Pancreas (tissue), 10 donors: ENCODE results near the gene KCNMA1. TPM values are rescaled to one million over a fixed set of nuclear protein-coding genes. Genes with fewer than 3 reads are reported as not detected.

Experiments used
- ATAC-seq, 4 donors: fragments of 200-7000 bp; cut with Tn5 transposase; one replicate each; pipeline versions ENCODE4 v1.8.0 to v1.9.1; 2020; ENCODE audit warnings: mild to moderate bottlenecking in 4 of 4, moderate library complexity in 4 of 4
- DNase-seq, 6 donors: peaks; one replicate each; pipeline ENCODE4 v3.0.0-alpha.2; 2020
- FAIRE-seq: peaks from 2 replicates; lab custom pipeline; 2012; peaks lifted over from hg19 to GRCh38; lab: Jason Lieb, UNC
- H3K27ac ChIP-seq, 4 donors: fragments of 200-600 bp; sonication (generic); 1 replicate in 3 of 4; 2 replicates in 1 of 4; pipeline versions ENCODE4 v1.5.0 to v1.8.0; 2020
- H3K27me3 ChIP-seq, 4 donors: fragments of 200-600 bp; one replicate each; pipeline ENCODE4 v1.8.0; 2021
- H3K36me3 ChIP-seq, 3 donors: fragments of 200-600 bp; sonication (generic) in 1 of 3; one replicate each; pipeline versions ENCODE4 v1.5.0 to v1.8.0; 2020 to 2021
- H3K4me1 ChIP-seq, 3 donors: fragments of 200-600 bp; one replicate each; pipeline ENCODE4 v1.8.0; 2021
- H3K4me3 ChIP-seq, 4 donors: fragments of 200-600 bp; sonication (generic) in 2 of 4; one replicate each; pipeline versions ENCODE4 v1.5.0 to v1.8.0; 2020 to 2021
- H3K9me3 ChIP-seq, 4 donors: fragments of 200-600 bp; one replicate each; pipeline ENCODE4 v1.8.0; 2021
- WGBS, 2 donors: extraction: QIAGEN DNeasy Blood & Tissue Kit; methylation state at CpG; one replicate each; pipeline ENCODE4 v1.1.7; 2013; 5-methylcytosine and 5-hydroxymethylcytosine counted together
- intact Hi-C, 3 donors: fragments of 100-400 bp; cut with DNase I; formaldehyde crosslinking; loops; one replicate each; pipeline versions ENCODE4 v1.11.1 to v1.14.2; 2022
- polyA plus RNA-seq, 2 donors: library from polyadenylated mRNA; stranded (reverse); fragments of 200-250 nt; gene quantifications; one replicate each; pipeline ENCODE4 v1.2.3, GENCODE V29; 2013
- total RNA-seq, 6 donors: library from RNA; stranded (reverse); fragmentation: NEBNext Ultra II Directional in 4 of 6; extraction: Animal tissue kit (Norgen Biotek cat#: 25700) in 4 of 6; gene quantifications; one replicate each; pipeline versions ENCODE4 v1.2.1 to v1.2.4, GENCODE V29; 2021 to 2023
- TF ChIP-seq, protein P1 (sequence below), 4 donors: fragments of 200-600 bp; sonication (generic) in 3 of 4; IDR thresholded peaks; one replicate each; pipeline versions ENCODE4 v1.5.0 to v1.8.0; 2021; ENCODE audit warnings: antibody characterized with exemption in 4 of 4
- donor health status: healthy with polysubstance abuse.
- donor health status: DM: no; HTN: no; CAD: no; lungs with moderate emphysema.
- donor health status: DM: no; HTN: no; CAD: no.
- donor health status: control.
- donor health status: control.
- donor health status: Bipolar disorder and iron deficiency.
- donor health status: DM: yes; HTN: yes; CAD: no.
- donor health status: DM: no; HTN: no; CAD: no.
- donor health status: DM: no; HTN: no; CAD: no.
- donor health status: DM: yes; HTN: yes; CAD: no.

KCNMA1 gene
- total and polyA plus RNA-seq, 8 donors, result 3.5 to 19.4 (median 9.3) TPM

GRCh38 chr10:77024461-77024860 lies 613.1 kb downstream of the KCNMA1 start:
- no peak for ATAC-seq
- no peaks in the 10 kb centered on the region for H3K36me3 ChIP-seq
- no peaks in the 10 kb centered on the region for H3K4me1 ChIP-seq
- DNase-seq, result no peak
- no peaks in the 10 kb centered on the region for H3K9me3 ChIP-seq
- no peak overlapping the region for H3K27ac ChIP-seq
- TF ChIP-seq, protein P1, sequence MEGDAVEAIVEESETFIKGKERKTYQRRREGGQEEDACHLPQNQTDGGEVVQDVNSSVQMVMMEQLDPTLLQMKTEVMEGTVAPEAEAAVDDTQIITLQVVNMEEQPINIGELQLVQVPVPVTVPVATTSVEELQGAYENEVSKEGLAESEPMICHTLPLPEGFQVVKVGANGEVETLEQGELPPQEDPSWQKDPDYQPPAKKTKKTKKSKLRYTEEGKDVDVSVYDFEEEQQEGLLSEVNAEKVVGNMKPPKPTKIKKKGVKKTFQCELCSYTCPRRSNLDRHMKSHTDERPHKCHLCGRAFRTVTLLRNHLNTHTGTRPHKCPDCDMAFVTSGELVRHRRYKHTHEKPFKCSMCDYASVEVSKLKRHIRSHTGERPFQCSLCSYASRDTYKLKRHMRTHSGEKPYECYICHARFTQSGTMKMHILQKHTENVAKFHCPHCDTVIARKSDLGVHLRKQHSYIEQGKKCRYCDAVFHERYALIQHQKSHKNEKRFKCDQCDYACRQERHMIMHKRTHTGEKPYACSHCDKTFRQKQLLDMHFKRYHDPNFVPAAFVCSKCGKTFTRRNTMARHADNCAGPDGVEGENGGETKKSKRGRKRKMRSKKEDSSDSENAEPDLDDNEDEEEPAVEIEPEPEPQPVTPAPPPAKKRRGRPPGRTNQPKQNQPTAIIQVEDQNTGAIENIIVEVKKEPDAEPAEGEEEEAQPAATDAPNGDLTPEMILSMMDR (IDR thresholded peaks at IDR 0.05), result no peak
- FAIRE-seq, result no peak
- no peaks in the 10 kb centered on the region for H3K27me3 ChIP-seq
- intact Hi-C loops, result no loop called here
- no peak overlapping the region for H3K4me3 ChIP-seq

DNA sequence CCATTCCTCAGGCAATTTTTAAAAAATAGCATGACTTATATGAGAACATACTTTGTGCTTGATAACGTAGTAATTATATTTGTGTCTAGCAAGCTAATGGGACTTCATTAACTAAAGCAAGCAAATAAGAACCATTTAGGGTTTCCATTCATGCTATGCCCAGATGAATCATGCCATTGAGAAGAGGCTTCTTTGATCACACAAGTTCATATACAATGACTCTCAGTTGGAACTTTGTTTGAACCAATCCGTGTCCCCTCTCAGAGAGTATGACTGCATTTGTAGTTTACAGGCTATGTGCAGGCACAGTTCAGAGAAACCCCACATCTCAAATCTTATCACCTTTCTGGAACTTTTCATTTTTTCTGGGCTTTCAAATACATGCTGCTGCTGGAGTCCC lies 614.2 kb downstream of the KCNMA1 start:
- H3K9me3 ChIP-seq, result no peaks in the 10 kb centered on the region
- DNase-seq, result no peak
- no peak for ATAC-seq
- H3K27me3 ChIP-seq, result no peaks in the 10 kb centered on the region
- no peak for FAIRE-seq
- no peak overlapping the region for H3K4me3 ChIP-seq
- H3K27ac ChIP-seq, result no peak overlapping the region
- TF ChIP-seq, protein P1 (IDR thresholded peaks at IDR 0.05), result no peak
- H3K36me3 ChIP-seq, result no peaks in the 10 kb centered on the region
- 87 to 93% methylated on average over 2 of the region's 2 CpGs for WGBS, 2 donors
- H3K4me1 ChIP-seq, result no peaks in the 10 kb centered on the region
- intact Hi-C loops, result no loop called here

DNA sequence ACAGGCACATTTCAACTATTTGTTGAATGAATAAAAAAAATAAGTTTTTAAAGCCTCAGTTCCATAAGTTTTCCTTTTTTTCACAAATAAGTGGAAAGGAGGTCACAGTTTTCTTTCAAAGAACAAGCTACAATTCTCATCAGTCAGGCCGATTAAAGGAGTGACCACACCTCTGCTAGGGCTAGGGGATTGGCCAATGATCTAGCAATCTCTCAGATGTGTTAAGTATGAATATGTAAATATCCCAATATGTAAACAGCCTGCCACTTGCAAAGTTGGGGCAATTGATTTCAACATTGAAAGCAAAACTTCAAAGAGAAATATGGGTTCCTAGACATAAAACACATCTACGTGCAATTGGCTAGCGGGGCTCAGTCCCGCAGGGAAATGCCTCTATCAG lies 614.9 kb downstream of the KCNMA1 start:
- no peak overlapping the region for H3K27ac ChIP-seq
- no peaks in the 10 kb centered on the region for H3K9me3 ChIP-seq
- DNase-seq (no peak), ATAC-seq (no peak), FAIRE-seq (no peak)
- H3K4me3 ChIP-seq, result no peak overlapping the region
- WGBS, 2 donors, result 64 to 91% methylated on average over 4 of the region's 4 CpGs
- intact Hi-C loops, result no loop called here
- H3K27me3 ChIP-seq, result no peaks in the 10 kb centered on the region
- H3K36me3 ChIP-seq, result no peaks in the 10 kb centered on the region
- TF ChIP-seq, protein P1 (IDR thresholded peaks at IDR 0.05), result no peak
- H3K4me1 ChIP-seq, result no peaks in the 10 kb centered on the region

GRCh38 chr10:77021966-77022490 lies 615.6 kb downstream of the KCNMA1 start:
- no peak overlapping the region for H3K27ac ChIP-seq
- DNase-seq, result no peak
- no peak overlapping the region for H3K4me3 ChIP-seq
- TF ChIP-seq, protein P1 (IDR thresholded peaks at IDR 0.05), result no peak
- FAIRE-seq, result no peak
- no peak for ATAC-seq
- no peaks in the 10 kb centered on the region for H3K9me3 ChIP-seq
- H3K27me3 ChIP-seq, result no peaks in the 10 kb centered on the region
- no peaks in the 10 kb centered on the region for H3K36me3 ChIP-seq
- WGBS, 2 donors, result 23 to 32% methylated on average over 4 of the region's 4 CpGs
- H3K4me1 ChIP-seq, result no peaks in the 10 kb centered on the region
- intact Hi-C loops, result no loop called here

- DNase-seq (no peak), ATAC-seq (no peak), FAIRE-seq (no peak)
- no peaks in the 10 kb centered on the region for H3K27me3 ChIP-seq
- WGBS, 2 donors, result 84 to 87% methylated on average over 4 of the region's 4 CpGs
- H3K27ac ChIP-seq, result no peak overlapping the region
- H3K36me3 ChIP-seq, result no peaks in the 10 kb centered on the region
- H3K4me1 ChIP-seq, result no peaks in the 10 kb centered on the region
- H3K4me3 ChIP-seq, result no peak overlapping the region
- H3K9me3 ChIP-seq, result no peaks in the 10 kb centered on the region
- TF ChIP-seq, protein P1 (IDR thresholded peaks at IDR 0.05), result no peak
- intact Hi-C loops, result no loop called here
Measured at GRCh38 chr10:77020426-77021040, 617.1 kb downstream of the KCNMA1 start.
